HTERT RPE-1 (cell line): ENCODE measurements around the gene GPR35.
"Not testable (repeated sequence)": the region's sequence is repeated elsewhere in the genome, so short reads cannot be mapped to it uniquely, and the experiment has no call there.

Source experiments
- in situ Hi-C: fragments of 300-500 bp; cut with MboI; formaldehyde crosslinking; loops from 4 replicates; pipeline ENCODE4 v1.14.3; 2020; ENCODE audit warnings: low sequenced_read_pairs

GPR35 gene

GRCh38 chr2:240602266-240603050 is 22.8 kb upstream of the GPR35 start:
- in situ Hi-C loops, result no loop called here

- in situ Hi-C loops, result no loop called here
Observed at GRCh38 chr2:240603081-240603835, 22.0 kb upstream of the GPR35 start.

GRCh38 chr2:240603846-240604245 is 21.4 kb upstream of the GPR35 start:
- in situ Hi-C loops, result no loop called here

- in situ Hi-C loops, result no loop called here
Observed at GRCh38 chr2:240604291-240604938, 20.9 kb upstream of the GPR35 start.

- in situ Hi-C loops, result no loop called here
Observed at GRCh38 chr2:240604939-240605716, 20.2 kb upstream of the GPR35 start.

- in situ Hi-C loops, result no loop called here
Observed at GRCh38 chr2:240605867-240606743, 19.2 kb upstream of the GPR35 start.

GRCh38 chr2:240611601-240612210 is 13.6 kb upstream of the GPR35 start:
- in situ Hi-C loops, result no loop called here

- in situ Hi-C loops, result no loop called here
Observed at GRCh38 chr2:240613781-240614180, 11.5 kb upstream of the GPR35 start.

- in situ Hi-C loops, result no loop called here
Observed at GRCh38 chr2:240614391-240614790, 10.9 kb upstream of the GPR35 start.

- in situ Hi-C loops, result no loop called here
Observed at GRCh38 chr2:240615396-240615795, 9.9 kb upstream of the GPR35 start.

GRCh38 chr2:240615820-240616547 is 9.3 kb upstream of the GPR35 start:
- in situ Hi-C loops, result no loop called here

- in situ Hi-C loops, result not testable (repeated sequence)
Observed at GRCh38 chr2:240616860-240617666, 8.2 kb upstream of the GPR35 start.

- in situ Hi-C loops, result no loop called here
Observed at GRCh38 chr2:240618776-240619175, 6.5 kb upstream of the GPR35 start.

- in situ Hi-C loops, result no loop called here
Observed at GRCh38 chr2:240619506-240620148, 5.7 kb upstream of the GPR35 start.

GRCh38 chr2:240620149-240620731 is 5.0 kb upstream of the GPR35 start:
- in situ Hi-C loops, result no loop called here

GRCh38 chr2:240620859-240621258 is 4.4 kb upstream of the GPR35 start:
- in situ Hi-C loops, result no loop called here

GRCh38 chr2:240622060-240622411 is 3.2 kb upstream of the GPR35 start:
- in situ Hi-C loops, result no loop called here
